ENCODE measurements around the gene COL16A1.
"Not testable (repeated sequence)": the region's sequence is repeated elsewhere in the genome, so short reads cannot be mapped to it uniquely, and the experiment has no call there.

DNA sequence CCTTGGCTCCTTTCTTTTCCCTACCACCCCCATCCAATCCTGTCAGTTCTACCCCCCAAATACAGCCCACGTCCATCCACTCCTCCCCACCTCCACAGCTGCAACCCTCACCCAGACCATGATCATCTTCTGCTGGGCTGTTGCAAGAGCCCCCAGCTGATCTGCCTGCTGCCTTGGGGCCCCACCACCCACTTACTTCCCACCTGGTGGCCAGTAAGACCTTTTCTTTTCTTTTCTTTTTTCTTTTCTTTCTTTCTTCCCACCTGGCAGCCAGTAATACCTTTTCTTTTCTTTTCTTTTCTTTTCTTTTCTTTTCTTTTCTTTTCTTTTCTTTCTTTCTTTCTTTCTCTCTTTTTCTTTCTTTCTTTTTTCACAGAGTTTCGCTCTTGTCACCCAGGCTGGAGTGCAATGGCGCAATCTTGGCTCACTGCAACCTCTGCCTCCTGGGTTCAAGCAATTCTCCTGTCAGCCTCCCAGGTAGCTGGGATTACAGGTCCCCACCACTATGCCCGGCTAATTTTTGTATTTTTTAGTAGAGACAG lies 3.3 kb upstream of the COL16A1 start:
- TF ChIP-seq, protein P1, sequence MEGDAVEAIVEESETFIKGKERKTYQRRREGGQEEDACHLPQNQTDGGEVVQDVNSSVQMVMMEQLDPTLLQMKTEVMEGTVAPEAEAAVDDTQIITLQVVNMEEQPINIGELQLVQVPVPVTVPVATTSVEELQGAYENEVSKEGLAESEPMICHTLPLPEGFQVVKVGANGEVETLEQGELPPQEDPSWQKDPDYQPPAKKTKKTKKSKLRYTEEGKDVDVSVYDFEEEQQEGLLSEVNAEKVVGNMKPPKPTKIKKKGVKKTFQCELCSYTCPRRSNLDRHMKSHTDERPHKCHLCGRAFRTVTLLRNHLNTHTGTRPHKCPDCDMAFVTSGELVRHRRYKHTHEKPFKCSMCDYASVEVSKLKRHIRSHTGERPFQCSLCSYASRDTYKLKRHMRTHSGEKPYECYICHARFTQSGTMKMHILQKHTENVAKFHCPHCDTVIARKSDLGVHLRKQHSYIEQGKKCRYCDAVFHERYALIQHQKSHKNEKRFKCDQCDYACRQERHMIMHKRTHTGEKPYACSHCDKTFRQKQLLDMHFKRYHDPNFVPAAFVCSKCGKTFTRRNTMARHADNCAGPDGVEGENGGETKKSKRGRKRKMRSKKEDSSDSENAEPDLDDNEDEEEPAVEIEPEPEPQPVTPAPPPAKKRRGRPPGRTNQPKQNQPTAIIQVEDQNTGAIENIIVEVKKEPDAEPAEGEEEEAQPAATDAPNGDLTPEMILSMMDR (IDR thresholded peaks at IDR 0.05; ENCODE audit: poor library complexity): not testable (repeated sequence)
- TF ChIP-seq EZH2 (IDR thresholded peaks at IDR 0.05; ENCODE audit: borderline replicate concordance): not testable (repeated sequence)

Data from hepatocyte (in vitro differentiated cells).